ENCODE results near the gene CAB39L. TPM values are rescaled to one million over a fixed set of nuclear protein-coding genes. Genes with fewer than 3 reads are reported as not detected.
"Not testable (repeated sequence)": the region's sequence is repeated elsewhere in the genome, so short reads cannot be mapped to it uniquely, and the experiment has no call there.

Gene CAB39L
- total RNA-seq, 1 donor from 2014 or later = 18.3 TPM

- Histone ChIP-seq H3K36me3 (ENCODE audit: control insufficient read depth, insufficient read depth, low read length) (no peaks in the 10 kb centered on the region), H3K27me3 (ENCODE audit: control insufficient read depth, insufficient read depth, low read length) (no peaks in the 10 kb centered on the region), H3K4me3 (ENCODE audit: low read depth, low read length) (no peak overlapping the region)
- no peak for DNase-seq (ENCODE audit: low read depth)
- TF ChIP-seq, protein P1, sequence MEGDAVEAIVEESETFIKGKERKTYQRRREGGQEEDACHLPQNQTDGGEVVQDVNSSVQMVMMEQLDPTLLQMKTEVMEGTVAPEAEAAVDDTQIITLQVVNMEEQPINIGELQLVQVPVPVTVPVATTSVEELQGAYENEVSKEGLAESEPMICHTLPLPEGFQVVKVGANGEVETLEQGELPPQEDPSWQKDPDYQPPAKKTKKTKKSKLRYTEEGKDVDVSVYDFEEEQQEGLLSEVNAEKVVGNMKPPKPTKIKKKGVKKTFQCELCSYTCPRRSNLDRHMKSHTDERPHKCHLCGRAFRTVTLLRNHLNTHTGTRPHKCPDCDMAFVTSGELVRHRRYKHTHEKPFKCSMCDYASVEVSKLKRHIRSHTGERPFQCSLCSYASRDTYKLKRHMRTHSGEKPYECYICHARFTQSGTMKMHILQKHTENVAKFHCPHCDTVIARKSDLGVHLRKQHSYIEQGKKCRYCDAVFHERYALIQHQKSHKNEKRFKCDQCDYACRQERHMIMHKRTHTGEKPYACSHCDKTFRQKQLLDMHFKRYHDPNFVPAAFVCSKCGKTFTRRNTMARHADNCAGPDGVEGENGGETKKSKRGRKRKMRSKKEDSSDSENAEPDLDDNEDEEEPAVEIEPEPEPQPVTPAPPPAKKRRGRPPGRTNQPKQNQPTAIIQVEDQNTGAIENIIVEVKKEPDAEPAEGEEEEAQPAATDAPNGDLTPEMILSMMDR (IDR thresholded peaks at IDR 0.05; ENCODE audit: insufficient read depth, low read length, poor library complexity, severe bottlenecking) = no peak
Measured at GRCh38 chr13:49341941-49342340, 101.9 kb downstream of the CAB39L start.

- H3K27me3 ChIP-seq (ENCODE audit: control insufficient read depth, insufficient read depth, low read length) = no peaks in the 10 kb centered on the region
- H3K4me3 ChIP-seq (ENCODE audit: low read depth, low read length) = no peak overlapping the region
- no peak for DNase-seq (ENCODE audit: low read depth)
- TF ChIP-seq, protein P1 (IDR thresholded peaks at IDR 0.05; ENCODE audit: insufficient read depth, low read length, poor library complexity, severe bottlenecking) = no peak
- no peaks in the 10 kb centered on the region for H3K36me3 ChIP-seq (ENCODE audit: control insufficient read depth, insufficient read depth, low read length)
Measured at GRCh38 chr13:49341517-49341916, 102.3 kb downstream of the CAB39L start.

DNA sequence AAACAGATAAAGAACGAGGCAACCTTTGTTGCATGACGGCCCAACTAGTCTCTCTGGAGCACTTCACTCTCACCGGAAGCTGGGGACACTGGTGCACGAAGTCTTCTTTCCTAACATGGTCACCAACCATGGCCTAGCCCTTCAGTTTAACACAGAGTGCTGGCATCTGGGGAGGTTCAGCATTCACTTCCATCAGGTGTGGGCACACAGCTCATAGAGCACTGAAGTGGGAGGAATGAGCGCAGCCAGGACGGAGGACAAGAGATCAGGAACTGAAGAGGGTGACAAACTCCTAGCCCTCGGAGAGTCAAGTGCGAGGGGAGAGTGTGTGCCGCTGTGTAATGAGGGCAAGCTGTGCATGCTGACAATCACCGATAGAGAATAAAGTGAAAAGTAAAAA, 103.7 kb downstream of the CAB39L start:
- H3K36me3 ChIP-seq (ENCODE audit: control insufficient read depth, insufficient read depth, low read length) = no peaks in the 10 kb centered on the region
- no peaks in the 10 kb centered on the region for H3K27me3 ChIP-seq (ENCODE audit: control insufficient read depth, insufficient read depth, low read length)
- TF ChIP-seq, protein P1 (IDR thresholded peaks at IDR 0.05; ENCODE audit: insufficient read depth, low read length, poor library complexity, severe bottlenecking) = no peak
- no peak for DNase-seq (ENCODE audit: low read depth)
- H3K4me3 ChIP-seq (ENCODE audit: low read depth, low read length) = no peak overlapping the region

DNA sequence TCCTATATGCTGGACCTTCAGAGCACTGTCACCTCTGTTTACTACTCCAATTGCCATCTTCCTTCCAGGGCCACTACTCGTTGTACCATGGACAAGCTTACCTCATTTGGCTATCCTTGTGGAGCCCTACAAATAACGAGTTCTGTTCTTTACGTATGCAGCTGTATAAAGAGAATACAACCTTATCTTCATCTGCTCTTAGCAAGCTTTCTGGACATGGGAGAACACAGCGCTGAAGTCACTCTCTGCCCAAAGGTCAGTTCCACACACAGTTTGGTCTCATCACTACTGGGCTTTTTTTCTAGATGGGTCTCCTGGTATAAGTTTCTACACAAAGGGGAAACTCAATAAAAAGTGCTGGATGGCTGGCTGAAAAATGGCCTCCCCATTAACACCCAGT, 107.2 kb downstream of the CAB39L start:
- Histone ChIP-seq H3K4me3 (ENCODE audit: low read depth, low read length) (no peak overlapping the region), H3K27me3 (ENCODE audit: control insufficient read depth, insufficient read depth, low read length) (no peaks in the 10 kb centered on the region), H3K36me3 (ENCODE audit: control insufficient read depth, insufficient read depth, low read length) (no peaks in the 10 kb centered on the region)
- no peak for DNase-seq (ENCODE audit: low read depth)
- TF ChIP-seq, protein P1 (IDR thresholded peaks at IDR 0.05; ENCODE audit: insufficient read depth, low read length, poor library complexity, severe bottlenecking) = no peak

DNA sequence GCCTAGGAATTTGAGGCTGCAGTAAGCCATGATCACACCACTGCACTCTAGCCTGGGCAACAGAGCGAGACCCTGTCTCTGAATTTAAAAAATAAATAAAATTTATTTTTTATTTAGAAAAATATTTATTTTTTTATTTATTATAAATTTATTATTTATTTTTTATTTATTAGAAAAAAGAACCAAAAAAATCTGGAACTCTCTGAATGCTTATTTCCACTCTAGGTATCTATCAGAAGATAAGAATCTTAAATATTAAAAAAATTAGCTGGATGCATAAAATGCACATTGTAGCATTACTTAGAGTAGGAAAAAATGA, 113.4 kb downstream of the CAB39L start:
- Histone ChIP-seq H3K27me3 (ENCODE audit: control insufficient read depth, insufficient read depth, low read length) (no peaks in the 10 kb centered on the region), H3K4me3 (ENCODE audit: low read depth, low read length) (no peak overlapping the region), H3K36me3 (ENCODE audit: control insufficient read depth, insufficient read depth, low read length) (no peaks in the 10 kb centered on the region)
- TF ChIP-seq, protein P1 (IDR thresholded peaks at IDR 0.05; ENCODE audit: insufficient read depth, low read length, poor library complexity, severe bottlenecking) = no peak
- no peak for DNase-seq (ENCODE audit: low read depth)

- TF ChIP-seq, protein P1 (IDR thresholded peaks at IDR 0.05; ENCODE audit: insufficient read depth, low read length, poor library complexity, severe bottlenecking) = no peak
- Histone ChIP-seq H3K36me3 (ENCODE audit: control insufficient read depth, insufficient read depth, low read length) (no peaks in the 10 kb centered on the region), H3K4me3 (ENCODE audit: low read depth, low read length) (no peak overlapping the region), H3K27me3 (ENCODE audit: control insufficient read depth, insufficient read depth, low read length) (no peaks in the 10 kb centered on the region)
- DNase-seq (ENCODE audit: low read depth) = no peak
Measured at GRCh38 chr13:49329831-49330545, 113.9 kb downstream of the CAB39L start.

DNA sequence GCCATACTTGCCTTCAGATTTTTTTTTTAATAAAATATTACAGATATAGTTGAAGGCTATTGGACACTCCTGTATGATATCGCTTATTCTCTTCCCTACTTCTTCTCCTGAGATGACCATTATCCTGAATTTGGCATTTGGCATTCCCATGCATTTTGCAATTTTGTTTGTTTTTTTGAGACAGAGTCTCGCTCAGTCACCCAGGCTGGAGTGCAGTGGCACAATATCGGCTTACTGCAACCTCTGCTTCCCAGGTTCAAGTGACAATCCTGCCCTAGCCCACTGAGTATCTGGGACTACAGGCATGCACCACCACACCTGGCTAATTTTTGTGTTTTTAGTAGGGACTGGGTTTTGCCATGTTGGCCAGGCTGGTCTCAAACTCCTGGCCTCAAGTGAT, 116.7 kb downstream of the CAB39L start:
- DNase-seq (ENCODE audit: low read depth); H3K27me3 ChIP-seq (ENCODE audit: control insufficient read depth, insufficient read depth, low read length): not testable (repeated sequence)

More for the DNA sequence above, 116.7 kb downstream of the CAB39L start:
- not testable (repeated sequence) for H3K36me3 ChIP-seq (ENCODE audit: control insufficient read depth, insufficient read depth, low read length); H3K4me3 ChIP-seq (ENCODE audit: low read depth, low read length)
